ENCODE measurements around the gene BARX2.

The BARX2 gene

DNA sequence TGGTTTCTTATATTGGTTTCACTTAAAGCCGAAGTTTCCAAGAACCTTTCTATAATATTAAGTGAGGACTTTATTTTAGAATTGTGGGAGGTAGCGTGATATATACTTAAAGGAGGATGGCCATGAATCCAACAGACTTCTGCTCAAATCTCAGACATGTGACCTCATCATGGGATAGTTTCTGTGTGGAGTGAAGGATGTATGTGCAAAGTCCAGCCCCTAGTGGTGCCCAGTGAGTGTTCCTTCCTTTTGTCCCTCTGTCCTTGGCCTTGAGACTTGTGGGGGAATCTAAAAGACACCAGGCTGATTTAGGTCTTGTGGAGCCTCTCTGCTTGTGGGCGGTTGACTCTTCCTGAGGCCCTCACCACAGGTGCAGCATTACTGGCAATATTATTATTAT lies 43.7 kb downstream of the BARX2 start:
- TF ChIP-seq, protein P1, sequence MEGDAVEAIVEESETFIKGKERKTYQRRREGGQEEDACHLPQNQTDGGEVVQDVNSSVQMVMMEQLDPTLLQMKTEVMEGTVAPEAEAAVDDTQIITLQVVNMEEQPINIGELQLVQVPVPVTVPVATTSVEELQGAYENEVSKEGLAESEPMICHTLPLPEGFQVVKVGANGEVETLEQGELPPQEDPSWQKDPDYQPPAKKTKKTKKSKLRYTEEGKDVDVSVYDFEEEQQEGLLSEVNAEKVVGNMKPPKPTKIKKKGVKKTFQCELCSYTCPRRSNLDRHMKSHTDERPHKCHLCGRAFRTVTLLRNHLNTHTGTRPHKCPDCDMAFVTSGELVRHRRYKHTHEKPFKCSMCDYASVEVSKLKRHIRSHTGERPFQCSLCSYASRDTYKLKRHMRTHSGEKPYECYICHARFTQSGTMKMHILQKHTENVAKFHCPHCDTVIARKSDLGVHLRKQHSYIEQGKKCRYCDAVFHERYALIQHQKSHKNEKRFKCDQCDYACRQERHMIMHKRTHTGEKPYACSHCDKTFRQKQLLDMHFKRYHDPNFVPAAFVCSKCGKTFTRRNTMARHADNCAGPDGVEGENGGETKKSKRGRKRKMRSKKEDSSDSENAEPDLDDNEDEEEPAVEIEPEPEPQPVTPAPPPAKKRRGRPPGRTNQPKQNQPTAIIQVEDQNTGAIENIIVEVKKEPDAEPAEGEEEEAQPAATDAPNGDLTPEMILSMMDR (IDR thresholded peaks at IDR 0.05; ENCODE audit: low read depth, low read length, missing control alignments), result no peak
- no peak overlapping the region for H3K4me3 ChIP-seq (ENCODE audit: low read depth, low read length)
- no peak for DNase-seq (ENCODE audit: low read depth)
- in situ Hi-C loops (cut with HindIII; ENCODE audit: low sequenced_read_pairs), result no loop called here

DNA sequence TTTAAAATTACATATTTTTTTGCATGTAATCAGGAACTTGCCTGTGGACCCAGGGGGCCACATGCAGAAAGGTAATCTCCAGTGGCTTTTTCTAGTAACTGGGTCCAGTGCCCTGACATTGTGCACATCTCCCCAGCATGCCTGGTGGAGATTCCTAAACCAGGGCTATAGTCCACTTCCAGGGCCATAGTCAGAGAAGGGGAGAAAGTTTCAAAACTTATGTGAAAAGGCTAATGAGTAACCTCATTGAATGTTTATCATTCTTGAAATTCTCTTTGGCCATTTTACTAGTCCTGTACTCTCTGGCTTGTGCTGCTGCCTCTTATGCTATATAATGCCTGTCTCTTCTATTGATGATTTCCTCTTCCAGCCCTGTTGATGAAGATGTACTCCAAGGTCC lies 47.8 kb downstream of the BARX2 start:
- no peak for DNase-seq (ENCODE audit: low read depth)
- TF ChIP-seq, protein P1 (IDR thresholded peaks at IDR 0.05; ENCODE audit: low read depth, low read length, missing control alignments), result no peak
- in situ Hi-C loops (cut with HindIII; ENCODE audit: low sequenced_read_pairs), result no loop called here
- H3K4me3 ChIP-seq (ENCODE audit: low read depth, low read length), result no peak overlapping the region

- no peak for DNase-seq (ENCODE audit: low read depth)
- TF ChIP-seq, protein P1 (IDR thresholded peaks at IDR 0.05; ENCODE audit: low read depth, low read length, missing control alignments), result no peak
- in situ Hi-C loops (cut with HindIII; ENCODE audit: low sequenced_read_pairs), result no loop called here
- H3K4me3 ChIP-seq (ENCODE audit: low read depth, low read length), result no peak overlapping the region
Measured at GRCh38 chr11:129425214-129425613, 49.6 kb downstream of the BARX2 start.

- TF ChIP-seq, protein P1 (IDR thresholded peaks at IDR 0.05; ENCODE audit: low read depth, low read length, missing control alignments), result no peak
- in situ Hi-C loops (cut with HindIII; ENCODE audit: low sequenced_read_pairs), result no loop called here
- H3K4me3 ChIP-seq (ENCODE audit: low read depth, low read length), result no peak overlapping the region
- no peak for DNase-seq (ENCODE audit: low read depth)
Measured at GRCh38 chr11:129426038-129426437, 50.4 kb downstream of the BARX2 start.

- no peak overlapping the region for H3K4me3 ChIP-seq (ENCODE audit: low read depth, low read length)
- TF ChIP-seq, protein P1 (IDR thresholded peaks at IDR 0.05; ENCODE audit: low read depth, low read length, missing control alignments), result no peak
- in situ Hi-C loops (cut with HindIII; ENCODE audit: low sequenced_read_pairs), result no loop called here
- no peak for DNase-seq (ENCODE audit: low read depth)
Measured at GRCh38 chr11:129426776-129427175, 51.1 kb downstream of the BARX2 start.

- in situ Hi-C loops (cut with HindIII; ENCODE audit: low sequenced_read_pairs), result no loop called here
Measured at GRCh38 chr11:129427376-129427775, 51.7 kb downstream of the BARX2 start.

More at GRCh38 chr11:129427376-129427775, 51.7 kb downstream of the BARX2 start:
- no peak for DNase-seq (ENCODE audit: low read depth)
- TF ChIP-seq, protein P1 (IDR thresholded peaks at IDR 0.05; ENCODE audit: low read depth, low read length, missing control alignments), result no peak
- H3K4me3 ChIP-seq (ENCODE audit: low read depth, low read length), result no peak overlapping the region
